Stimulated activated CD4-positive, alpha-beta T cell treated with anti-CD3 and anti-CD28 coated beads, Interleukin-15, amount 100 ng/mL, for 1 hour (primary cell): Measurements from ENCODE around the gene MYOF.
"Not testable (repeated sequence)": the region's sequence is repeated elsewhere in the genome, so short reads cannot be mapped to it uniquely, and the experiment has no call there.

Experiments
- DNase-seq, 2 donors: peaks; one replicate each; pipeline ENCODE4 v3.0.0-alpha.2; 2020; ENCODE audit warnings: low read depth in 1 of 2, low spot score in 1 of 2

Gene MYOF

DNA sequence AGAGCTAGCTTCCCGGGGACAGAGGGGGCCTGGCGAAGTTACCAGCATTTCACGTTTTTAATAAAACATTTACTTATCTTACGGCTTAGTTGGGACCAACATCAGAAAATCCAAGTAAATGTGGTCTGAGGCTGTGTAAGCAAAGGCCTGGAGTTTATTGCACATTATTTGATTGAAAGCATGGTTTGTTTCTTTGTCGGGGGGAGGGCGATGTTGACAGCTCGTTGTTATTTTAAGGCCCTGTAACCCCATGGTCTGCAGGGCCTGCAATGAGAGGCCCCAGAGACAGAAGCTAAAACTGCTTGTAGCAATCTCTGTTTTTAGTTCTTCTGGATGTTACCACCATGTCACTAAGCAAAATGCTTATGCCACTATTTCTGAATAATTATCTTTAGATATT, 88.9 kb downstream of the MYOF start:
- no peak for DNase-seq

DNA sequence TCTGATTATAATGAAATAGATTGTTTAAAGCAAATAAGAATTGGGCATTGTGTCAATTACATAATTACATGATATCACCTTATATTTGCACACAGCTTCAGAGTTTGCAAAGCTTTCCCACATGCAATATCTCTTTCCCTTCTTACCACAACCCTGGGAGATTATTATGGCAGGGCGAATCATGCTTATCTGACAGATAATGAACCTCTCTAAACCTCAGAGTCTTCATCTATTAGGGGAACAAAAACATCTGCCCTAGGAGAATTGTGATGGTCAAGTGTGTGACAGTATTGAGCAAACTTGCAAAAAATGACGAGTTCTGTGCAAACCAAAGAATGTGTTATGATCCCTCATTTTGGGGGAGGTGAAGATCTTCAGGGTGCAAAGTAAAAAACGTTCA, 90.0 kb downstream of the MYOF start:
- DNase-seq: no peak

DNA sequence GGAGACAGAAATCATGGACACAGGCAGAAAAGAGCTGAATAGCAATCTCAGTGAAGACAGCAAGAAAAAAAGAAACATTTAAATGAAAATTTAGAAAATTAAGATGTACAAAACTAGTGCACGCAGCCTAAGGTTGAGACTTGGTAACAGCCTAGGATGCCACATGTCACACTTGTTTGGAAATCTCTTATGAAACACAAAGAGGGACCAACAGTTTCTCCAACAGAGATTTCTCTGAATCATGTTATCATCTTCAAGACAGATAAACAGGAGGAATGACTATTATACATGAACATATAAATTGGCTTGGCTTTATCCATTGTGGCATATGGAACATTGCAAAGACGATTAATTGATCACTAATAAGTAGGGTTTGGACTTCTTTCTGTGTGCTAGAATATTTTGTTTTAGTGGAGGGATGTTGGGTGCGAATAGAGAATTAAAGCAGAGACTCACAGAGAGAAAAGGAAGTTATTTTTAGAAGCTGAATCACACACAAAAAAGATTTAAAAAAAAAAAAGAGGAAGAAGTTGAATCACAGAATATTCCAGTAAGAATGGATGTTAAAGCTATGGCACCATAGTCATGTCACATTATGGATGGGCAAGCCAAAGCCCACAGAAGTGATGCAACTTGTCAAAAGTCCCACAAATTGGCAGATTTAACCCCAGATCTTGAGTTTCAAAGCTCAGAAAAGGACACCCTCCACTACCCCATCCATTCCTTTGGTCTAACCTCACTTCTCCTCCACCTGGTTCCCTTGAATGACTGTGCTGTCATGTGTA, 91.6 kb downstream of the MYOF start:
- DNase-seq: no peak

DNA sequence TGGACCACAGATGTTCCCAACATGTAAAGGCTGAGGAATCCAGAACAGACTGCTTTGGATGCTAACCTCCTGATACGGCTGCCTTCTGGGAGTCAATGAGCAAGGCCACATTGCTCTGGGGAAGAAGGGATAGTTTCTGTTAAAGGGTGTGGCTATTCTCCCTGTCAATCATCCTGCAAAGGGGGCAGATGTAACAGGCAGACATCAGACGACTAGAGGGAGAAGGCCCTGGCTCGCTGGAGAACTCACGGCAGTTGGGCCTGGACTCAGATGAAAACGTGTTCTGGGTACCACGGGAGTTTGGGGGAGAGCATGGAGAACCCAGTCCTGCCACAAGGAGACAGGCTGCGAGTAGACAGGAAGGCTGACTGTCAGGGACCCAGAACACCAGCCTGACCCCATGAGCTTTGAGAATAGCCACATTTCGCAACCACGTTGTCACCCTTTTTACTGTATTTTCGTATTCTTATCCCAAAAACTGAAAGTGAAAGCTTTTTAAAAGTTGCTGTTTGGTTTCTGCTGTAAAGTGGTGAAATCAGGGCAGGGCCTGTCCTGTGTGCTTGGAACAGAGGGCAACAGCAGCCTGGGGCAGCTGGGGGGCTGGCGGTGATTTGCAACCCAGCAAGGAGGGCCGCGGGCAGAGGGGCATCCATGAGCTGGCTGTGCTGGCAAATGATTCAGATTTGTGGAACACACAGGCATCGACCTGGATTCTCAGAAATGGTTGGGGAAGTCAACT, 95.3 kb downstream of the MYOF start:
- no peak for DNase-seq

DNA sequence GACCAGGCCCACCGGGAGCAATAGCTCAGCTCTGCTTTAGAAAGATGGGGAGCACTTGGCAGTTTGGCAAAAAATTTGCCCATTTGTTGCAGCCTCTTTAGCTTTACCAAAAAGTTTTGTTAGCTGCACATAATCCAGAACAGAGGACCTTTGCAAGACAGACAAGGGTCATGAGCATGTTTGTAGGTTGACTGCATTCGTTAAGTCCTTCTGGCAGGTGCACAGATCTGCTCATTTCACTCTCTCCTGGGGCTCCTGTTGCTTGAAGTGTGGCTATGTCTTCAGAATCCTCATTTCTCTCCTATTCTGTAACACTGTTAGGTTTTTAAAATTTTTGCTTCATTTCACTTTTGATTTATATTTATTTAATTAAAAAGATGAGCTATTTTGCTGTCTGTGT, 96.8 kb downstream of the MYOF start:
- DNase-seq: no peak

DNA sequence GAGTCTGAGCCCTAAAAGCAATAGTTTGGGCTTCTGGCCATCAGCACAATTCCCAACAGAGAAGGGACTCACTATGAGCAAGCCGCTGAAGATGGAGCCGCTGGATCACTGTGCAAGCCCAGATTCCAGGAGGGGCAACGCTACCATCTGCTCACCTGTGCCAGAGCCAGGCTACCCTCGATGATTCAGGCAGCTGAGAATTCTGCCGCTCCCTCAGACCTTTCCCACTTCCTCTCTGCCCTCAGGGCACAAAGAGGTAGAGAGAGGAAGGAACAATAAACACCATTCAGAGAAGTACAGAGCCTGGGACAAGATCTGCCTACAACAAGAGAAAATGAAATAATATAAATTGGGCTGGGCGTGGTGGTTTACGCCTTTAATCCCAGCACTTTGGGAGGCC, 98.1 kb downstream of the MYOF start:
- no peak for DNase-seq

DNA sequence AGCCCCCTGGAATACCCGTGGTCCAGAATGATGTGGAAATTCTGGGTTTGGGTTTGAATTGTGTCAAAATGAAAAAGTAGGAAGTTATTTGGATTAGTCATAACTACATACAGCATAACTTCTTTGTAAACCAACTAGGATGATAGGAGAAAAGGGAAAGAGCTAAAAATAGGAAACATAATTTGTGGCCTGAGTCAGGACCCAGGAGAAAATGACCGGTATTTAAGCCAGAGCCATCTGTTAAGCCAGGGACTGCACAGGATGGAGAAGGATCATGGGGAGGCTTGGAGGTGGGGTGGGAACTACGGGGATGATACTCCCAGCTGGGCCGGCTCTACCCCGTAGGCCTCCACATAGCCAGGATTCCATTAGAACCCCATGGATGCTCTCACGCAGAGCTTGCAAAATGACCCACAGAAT, 98.6 kb downstream of the MYOF start:
- DNase-seq: no peak

DNA sequence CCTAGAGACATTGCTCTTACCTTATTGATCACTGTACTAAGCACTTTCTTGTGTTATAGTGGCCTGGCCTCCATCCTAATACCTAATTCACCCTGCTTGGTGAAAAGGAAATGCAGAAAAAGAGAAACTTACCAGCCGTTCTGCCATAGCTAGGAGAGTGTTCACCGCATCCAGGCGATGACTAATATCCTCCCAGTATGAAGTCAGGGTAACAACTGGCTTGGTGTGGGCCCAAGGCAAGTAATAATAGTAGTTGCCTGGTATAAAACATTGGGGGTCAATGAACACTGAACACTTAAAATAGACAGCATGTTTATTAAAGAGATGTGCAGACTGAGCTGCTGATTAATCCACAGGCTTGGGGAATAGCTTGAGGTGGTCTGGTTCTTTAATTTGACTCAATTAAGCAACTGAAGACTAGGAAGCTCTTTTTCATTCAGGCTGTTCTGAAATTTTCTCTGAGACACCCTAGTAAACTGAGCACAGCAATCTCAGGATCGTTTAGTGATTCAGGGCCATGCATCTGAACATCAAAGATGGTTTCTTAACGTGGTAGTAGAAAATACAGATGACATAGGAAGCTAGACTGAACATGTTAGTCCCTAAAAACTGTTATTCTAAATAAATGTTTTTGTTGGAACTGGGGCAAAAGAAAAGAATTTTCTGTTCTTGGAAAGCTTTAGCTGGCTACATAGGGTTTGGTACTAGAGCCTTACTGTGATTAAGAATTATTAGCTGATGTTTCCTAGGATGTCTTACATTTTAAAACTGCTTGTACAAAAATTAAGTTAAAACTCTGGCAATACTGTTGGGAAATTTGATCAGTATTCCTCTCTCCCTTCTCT, 102.2 kb downstream of the MYOF start:
- no peak for DNase-seq

DNA sequence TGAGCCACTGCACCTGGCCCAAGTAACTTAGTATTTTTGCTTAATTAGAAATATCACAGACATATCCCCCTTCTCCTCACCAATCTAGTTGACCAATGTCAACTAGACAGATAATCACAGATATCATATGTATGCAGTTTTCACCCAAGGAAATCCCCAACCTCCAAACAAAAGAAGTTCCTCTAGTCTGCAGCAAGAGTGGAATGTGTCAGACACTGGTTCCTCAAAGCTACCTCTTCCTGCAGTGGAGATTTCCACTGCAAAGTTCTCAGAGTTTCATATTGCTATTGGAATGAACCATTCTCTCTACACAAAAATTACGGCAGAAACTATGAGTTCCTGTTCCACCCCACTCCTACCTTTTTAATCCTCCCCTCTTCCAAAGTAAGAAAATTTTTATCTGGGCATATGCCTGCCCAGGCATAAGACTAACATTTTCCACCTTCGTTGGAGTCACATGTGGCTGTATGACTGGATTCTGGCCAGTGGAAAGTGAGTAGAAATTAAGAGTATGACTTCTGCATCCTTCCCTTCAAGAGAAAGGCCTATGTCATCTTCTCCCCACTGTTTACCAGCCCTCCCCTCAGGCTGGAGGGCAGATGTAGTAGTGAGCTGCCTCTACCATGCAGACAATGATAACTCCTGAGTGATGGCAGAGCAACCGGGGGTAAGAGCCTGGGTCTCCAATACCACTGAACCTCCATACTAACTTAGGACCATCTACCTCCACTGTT, 103.0 kb downstream of the MYOF start:
- DNase-seq: no peak

DNA sequence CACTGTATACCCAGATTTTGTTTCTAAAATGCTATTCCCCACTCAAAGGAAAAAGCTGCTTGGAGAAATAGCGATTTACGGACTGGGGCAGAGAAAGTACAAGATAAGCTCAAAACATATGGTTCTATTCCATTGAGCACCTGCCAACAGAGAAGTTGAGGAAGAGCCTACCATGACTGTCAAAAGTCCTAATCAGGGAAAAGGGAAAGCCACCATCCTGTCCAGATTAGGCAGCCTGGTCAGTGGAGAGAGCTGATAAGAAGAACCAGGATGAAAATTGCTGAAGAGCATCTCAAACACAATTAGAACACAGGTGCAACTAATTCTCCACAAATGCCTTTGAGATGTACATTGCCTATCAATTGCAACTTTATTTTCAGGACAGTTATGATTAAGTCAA, 104.1 kb downstream of the MYOF start:
- no peak for DNase-seq

DNA sequence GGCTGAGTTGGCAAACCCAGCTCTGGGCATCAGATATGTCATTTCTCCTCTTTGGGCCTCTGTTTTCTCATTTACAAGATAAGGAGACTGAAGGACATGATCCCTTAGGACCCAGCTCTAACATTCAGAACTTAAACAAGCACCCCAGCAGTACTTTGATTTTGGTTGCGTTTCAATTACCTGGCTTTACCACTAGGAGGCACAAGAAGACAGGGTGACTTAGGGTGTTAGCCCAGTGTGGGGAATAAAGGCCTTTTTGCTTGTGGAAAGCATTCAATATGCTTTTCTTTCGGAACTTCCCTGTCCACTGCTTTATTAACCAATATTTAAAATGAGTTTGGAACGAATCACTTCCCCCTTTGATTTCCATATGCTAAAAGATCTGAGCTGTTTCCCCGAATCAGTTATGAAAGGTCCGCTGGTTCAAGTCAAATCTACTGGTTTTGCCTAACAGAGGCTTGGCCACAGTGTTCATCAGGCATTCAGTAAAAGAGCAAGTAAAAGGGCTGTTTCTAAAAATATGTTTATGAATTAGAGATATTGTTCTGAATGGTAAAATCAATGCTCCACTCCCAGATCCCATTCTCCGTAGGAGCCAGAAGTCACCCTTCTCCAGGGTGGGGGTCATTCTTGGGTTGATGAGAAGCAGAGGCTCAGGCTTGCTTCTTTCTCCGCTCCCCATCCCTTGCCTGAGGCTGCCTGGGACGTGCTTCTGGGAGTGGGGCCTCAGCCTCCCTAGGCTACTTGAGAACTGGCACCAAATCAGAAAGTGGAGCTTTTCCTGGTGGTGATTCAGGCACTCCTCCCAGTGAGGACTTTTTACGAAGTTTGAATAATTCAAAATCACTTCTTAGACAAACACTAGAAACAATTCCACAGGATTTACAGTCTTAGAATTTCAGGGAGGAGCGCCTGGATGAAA, 105.5 kb downstream of the MYOF start:
- no peak for DNase-seq

DNA sequence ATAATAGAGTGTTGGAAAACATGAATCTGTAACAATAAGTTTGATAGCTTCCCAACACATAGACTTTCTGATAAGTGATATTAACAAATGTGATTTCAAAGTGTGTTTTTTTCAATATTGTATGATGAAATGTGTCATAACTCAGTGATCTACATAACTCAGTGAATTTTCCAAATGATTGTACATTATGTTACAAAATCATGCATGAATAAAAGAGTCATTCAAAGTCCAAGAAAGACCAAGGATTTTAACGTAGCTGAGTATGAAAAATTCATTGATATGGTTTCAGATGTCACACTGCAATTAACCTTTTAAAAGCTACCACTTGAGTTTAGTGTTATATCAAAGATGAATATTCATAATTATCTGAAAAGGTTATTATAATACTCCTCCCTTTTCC, 111.2 kb downstream of the MYOF start:
- DNase-seq: no peak

DNA sequence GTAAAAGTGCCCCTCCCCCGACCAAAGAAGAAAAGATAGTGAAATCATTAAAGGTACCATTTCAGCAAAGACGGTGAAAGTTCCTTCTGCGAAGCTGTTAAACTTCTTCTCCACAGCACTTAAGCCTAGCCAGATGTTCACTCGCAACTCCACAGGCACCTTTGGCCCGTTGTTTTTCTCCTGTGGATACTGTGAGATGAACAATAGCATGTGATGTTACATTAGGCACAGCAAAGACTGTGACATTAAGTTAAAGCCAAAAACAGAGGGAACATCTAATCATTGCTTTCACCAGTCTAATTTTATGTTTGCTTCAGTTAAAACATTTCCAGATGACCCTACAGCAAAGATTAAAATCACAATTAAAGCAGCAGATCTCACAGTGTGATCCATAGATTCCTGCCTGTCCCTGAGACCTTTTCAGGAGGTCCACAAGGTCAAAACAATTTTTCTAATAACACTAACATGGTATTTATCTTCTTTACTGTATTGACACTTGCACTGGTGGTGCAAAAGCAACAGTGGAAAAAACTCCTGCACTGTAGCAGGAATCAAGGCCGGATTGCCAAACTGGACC, 112.5 kb downstream of the MYOF start:
- DNase-seq: no peak

DNA sequence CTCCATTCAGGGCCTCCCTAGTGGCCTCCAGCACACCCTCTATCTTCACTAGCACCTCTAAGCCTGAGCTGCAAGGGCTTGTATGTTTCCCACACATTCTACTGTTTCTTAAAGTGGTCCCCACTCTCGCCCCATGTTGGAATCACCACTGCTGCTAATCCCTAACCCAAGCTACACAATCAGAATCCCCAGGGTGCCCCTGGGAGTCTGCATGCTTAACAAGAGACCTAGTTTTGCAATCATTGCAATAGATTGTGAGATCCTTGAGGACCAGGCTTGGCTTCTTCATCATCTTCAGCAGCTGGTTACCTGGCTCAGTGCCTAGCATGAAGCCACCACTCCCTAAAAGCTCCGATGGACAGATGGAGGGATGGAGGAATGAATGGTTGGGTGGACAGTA, 113.9 kb downstream of the MYOF start:
- DNase-seq: no peak

DNA sequence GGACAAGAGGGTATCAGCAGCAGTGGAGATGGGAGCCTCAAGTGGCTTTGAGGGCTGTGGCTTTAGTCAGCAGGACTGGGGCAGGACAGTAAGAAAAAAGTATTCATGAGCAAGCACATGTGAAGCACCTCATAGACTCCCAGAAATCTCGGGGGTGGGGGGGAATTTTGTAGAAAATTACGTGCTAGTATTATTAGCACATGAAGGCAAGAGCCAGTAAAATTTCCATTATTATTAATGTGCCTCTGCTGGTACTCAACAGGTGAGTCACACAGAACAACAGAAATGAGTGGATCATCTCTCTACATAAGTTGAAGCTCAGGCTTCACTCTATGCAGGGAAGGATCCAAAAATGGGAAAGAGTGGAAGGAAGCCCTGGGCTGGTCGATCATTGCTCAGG, 114.5 kb downstream of the MYOF start:
- no peak for DNase-seq

DNA sequence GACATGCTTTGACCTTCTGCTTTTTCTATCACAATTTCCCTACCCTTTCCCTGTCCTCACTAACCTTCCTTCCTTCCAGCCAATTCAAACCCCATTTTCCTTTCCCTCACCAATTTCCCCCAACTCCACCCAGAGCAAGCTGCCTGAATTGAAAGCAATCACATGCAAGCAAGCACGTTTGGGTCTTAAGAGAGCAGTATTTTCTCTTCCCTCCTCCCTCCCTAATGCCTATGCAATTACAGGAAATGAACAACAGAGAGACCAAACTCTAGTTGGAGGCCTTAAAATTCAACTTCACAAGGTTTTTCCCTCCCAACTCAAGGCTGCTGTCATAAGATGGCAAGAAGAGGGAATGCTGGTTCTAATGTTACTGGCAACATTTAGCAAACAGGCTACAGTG, 117.2 kb downstream of the MYOF start:
- no peak for DNase-seq

DNA sequence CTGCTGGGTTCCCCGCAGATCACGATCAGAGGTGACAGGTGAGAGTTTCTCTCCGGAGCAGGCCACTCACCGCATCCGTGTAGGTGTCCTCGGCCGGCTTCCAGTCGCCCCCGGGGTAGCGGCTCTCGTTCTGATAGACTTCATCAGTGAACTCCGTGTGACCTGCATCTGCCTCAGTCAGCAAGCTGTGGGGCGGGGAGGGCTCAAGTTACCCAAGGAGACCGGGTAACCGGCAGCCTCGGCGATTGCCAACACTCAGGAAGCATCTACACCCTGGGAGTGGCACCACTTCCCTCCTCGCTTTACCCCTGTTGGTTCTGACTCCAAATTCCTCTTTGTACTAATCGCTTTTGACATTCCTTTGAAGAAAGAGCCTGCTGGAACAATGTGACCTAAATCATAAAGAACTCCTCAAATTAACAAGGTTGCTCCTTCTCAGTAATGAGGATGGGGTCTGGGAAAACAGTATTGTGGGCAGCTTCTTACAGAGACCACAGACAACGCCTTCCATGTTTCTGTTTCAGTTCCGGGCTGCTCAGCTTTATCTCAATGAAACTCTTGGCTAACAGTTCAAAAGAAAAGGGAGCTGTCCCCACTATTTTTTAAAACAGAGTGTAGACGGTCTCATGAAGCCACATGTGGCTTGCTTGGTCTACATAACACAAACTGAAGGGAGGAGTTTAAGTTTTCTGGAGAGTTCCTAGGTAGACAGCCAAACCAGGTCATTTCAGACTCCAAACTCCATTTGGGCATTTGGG, 118.1 kb downstream of the MYOF start:
- DNase-seq: no peak

DNA sequence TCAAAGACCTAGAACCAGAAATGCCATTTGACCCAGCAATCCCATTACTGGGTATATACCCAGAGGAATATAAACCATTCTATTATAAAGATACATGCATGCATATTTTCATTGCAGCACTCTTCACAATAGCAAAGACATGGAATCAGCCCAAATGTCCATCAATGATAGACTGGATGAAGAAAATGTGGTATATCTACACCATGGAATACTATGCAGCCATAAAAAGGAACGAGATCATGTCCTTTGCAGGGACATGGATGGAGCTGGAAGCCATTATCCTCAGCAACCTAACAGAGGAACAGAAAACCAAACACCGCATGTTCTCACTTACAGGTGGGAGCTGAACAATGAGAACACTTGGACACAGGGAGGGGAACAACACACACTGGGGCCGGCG, 123.7 kb downstream of the MYOF start:
- not testable (repeated sequence) for DNase-seq

DNA sequence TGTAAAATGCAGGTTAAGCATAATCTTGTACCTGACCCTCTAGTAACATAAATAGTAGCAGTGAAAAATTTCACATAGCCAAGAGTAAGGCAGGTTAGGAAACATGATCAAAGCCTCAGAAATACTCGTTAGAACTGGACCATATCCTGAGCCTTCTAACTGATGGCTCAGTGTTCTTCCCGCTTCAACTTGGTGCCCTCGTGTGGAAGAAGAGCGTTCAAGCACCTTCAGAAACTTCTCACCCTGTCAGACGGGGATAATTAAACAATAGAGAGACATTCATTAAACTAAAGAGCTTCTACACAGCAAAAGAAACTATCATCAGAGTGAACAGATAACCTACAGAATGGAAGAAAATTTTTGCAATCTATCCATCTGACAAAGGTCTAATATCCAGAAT, 124.5 kb downstream of the MYOF start:
- no peak for DNase-seq
